Body of pancreas (tissue), 4 donors: ENCODE results near the gene PEX14. TPM values are rescaled to one million over a fixed set of nuclear protein-coding genes. Genes with fewer than 3 reads are reported as not detected.

ENCODE experiments used
- ATAC-seq: fragments of 150-250 bp; one replicate; pipeline ENCODE4 v1.9.1; 2016
- DNase-seq, 4 donors: peaks; one replicate each; pipeline ENCODE4 v3.0.0-alpha.2; 2019
- H3K27ac ChIP-seq, 4 donors: fragments of 200-600 bp; sonication (generic); 1 replicate in 3 of 4; 2 replicates in 1 of 4; pipeline versions ENCODE4 v1.5.1 to v1.6.1; 2016 to 2019; ENCODE audit warnings: mild to moderate bottlenecking in 1 of 4, mixed read lengths in 1 of 4, moderate library complexity in 1 of 4
- H3K27me3 ChIP-seq, 2 donors: fragments of 200-600 bp; sonication (generic); one replicate each; pipeline ENCODE4 v1.6.0; 2016; ENCODE audit warnings: mild to moderate bottlenecking in 1 of 2
- H3K36me3 ChIP-seq, 2 donors: fragments of 200-600 bp; sonication (generic); replicated peaks in 1 of 2; 2 replicates each; pipeline ENCODE4 v1.5.1; 2016; ENCODE audit warnings: low read depth in 2 of 2; ENCODE audit not compliant: insufficient read depth in 1 of 2
- H3K4me1 ChIP-seq: fragments of 200-600 bp; sonication (generic); one replicate; pipeline ENCODE4 v1.6.0; 2016
- H3K4me3 ChIP-seq, 2 donors: fragments of 200-600 bp; sonication (generic); 1 replicate in 1 of 2; 2 replicates in 1 of 2; pipeline ENCODE4 v1.5.1; 2016 to 2019
- H3K9me3 ChIP-seq, 3 donors: fragments of 200-600 bp; sonication (generic); 1 replicate in 2 of 3; 2 replicates in 1 of 3; pipeline ENCODE4 v1.5.1; 2016
- POLR2A ChIP-seq, 3 donors: fragments of 450-650 bp; IDR thresholded peaks; one replicate each; pipeline ENCODE4 v1.6.1; 2016; ENCODE audit warnings: antibody characterized with exemption in 3 of 3, mild to moderate bottlenecking in 2 of 3
- WGBS, 2 donors: methylation state at CpG; one replicate each; pipeline ENCODE4 v1.1.5; 2017; 5-methylcytosine and 5-hydroxymethylcytosine counted together
- intact Hi-C: fragments of 100-400 bp; cut with DNase I; formaldehyde crosslinking; loops from one replicate; pipeline ENCODE4 v1.15.1; 2023
- total RNA-seq, 2 donors: library from RNA; depleted of rRNA; stranded (reverse); fragments of >200 nt; gene quantifications; one replicate each; pipeline ENCODE4 v1.1.0, GENCODE V29; 2016
- TF ChIP-seq, protein P1 (sequence below), 7 experiments: fragments of 450-650 bp in 4 of 7; fragments of 200-600 bp in 3 of 7; sonication (generic) in 3 of 7; IDR thresholded peaks; one replicate each; pipeline ENCODE4 v1.5.1; 2016 to 2019; ENCODE audit warnings: antibody characterized with exemption in 7 of 7

The PEX14 gene
- total RNA-seq, 2 donors from 2014 or later = 8.6 to 8.8 TPM

DNA sequence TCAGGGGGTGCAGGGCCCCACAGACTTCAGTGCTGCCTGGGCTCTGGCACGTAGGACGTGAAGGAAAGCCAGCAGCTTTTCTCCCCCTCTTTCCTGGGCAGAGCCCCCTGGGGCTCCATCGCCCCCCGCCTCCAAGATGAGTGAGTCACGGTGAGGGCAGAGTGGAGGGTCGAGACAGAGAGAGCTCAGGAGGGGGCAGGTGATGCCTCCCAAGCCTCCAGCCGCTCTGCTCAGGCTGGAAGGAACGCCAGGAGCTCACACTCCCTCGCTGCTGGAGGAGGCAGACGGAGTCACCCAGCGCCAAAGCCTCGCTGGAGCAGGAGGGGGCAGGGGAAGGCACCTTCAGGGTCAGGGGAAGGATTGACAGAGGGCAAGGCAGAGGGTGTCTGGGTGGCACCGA lies 202.2 kb downstream of the PEX14 start:
- TF ChIP-seq, protein P1, sequence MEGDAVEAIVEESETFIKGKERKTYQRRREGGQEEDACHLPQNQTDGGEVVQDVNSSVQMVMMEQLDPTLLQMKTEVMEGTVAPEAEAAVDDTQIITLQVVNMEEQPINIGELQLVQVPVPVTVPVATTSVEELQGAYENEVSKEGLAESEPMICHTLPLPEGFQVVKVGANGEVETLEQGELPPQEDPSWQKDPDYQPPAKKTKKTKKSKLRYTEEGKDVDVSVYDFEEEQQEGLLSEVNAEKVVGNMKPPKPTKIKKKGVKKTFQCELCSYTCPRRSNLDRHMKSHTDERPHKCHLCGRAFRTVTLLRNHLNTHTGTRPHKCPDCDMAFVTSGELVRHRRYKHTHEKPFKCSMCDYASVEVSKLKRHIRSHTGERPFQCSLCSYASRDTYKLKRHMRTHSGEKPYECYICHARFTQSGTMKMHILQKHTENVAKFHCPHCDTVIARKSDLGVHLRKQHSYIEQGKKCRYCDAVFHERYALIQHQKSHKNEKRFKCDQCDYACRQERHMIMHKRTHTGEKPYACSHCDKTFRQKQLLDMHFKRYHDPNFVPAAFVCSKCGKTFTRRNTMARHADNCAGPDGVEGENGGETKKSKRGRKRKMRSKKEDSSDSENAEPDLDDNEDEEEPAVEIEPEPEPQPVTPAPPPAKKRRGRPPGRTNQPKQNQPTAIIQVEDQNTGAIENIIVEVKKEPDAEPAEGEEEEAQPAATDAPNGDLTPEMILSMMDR (IDR thresholded peaks at IDR 0.05) = no peak
- no peak for TF ChIP-seq POLR2A (IDR thresholded peaks at IDR 0.05)
- Histone ChIP-seq H3K27ac (peak overlapping the region in 1 of 4 donors; percentile 2), H3K4me1 (peaks cover 77% of the 10 kb centered on the region), H3K9me3 (no peaks in the 10 kb centered on the region), H3K27me3 (no peaks in the 10 kb centered on the region), H3K4me3 (no peak overlapping the region), H3K36me3 (no peaks in the 10 kb centered on the region)
- intact Hi-C loops = no loop called here
- no peak for DNase-seq
- 69 to 81% methylated on average over 13 of the region's 13 CpGs for WGBS, 2 donors
- ATAC-seq = no peak

DNA sequence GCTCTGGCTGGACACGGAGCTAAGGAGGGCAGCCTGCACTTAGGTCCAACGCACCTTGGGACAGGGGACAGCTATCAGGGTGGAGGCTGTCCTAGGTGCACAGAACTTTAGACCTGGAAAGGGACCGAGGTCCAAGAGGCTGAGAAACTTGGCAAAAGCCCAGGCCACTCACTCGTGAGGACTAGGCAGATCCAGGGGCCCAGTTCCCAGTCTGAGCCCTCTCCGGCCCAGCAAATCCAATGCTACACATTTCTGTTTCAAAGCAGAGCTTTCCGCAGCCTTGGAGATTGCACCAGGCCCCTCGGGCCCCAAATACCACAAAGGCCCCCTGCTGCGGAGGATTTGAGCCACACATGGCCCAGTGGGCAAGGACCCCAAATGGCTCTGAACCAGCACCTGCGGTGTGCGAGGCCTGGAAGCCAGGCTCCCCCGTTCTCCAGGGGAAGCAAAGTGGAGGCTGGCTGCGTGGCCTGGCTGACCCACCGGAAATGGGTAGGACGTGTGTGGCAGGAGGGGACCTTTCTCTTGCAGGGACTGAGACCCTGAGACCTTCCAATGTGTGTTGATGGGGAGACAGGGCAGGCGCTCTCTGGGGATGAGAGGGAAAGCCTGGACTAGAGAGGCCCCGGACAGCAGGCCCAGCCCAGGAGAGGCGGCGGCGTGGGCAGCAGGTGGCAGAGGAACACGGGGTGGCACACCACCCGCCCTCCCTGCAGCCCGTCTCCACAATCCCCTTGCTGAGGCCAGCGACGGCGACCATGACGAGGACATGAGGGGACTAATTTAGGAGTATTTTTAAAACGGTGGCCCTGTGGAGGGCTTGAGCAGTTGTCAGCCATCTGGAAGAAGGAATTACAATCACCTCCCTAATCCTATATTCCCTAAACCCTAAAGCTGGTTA lies 203.0 kb downstream of the PEX14 start:
- ATAC-seq (no peak), DNase-seq (peak in 3 of 4 donors; percentile 50 to 73 (median 65))
- TF ChIP-seq, protein P1 (IDR thresholded peaks at IDR 0.05) = no peak
- no peak for TF ChIP-seq POLR2A (IDR thresholded peaks at IDR 0.05)
- no peak overlapping the region for H3K27ac ChIP-seq
- WGBS, 2 donors = 77% methylated on average over 21 to 25 of the region's 27 CpGs
- intact Hi-C loops = no loop called here
- no peak overlapping the region for H3K4me3 ChIP-seq
- no peaks in the 10 kb centered on the region for H3K27me3 ChIP-seq
- H3K36me3 ChIP-seq = no peaks in the 10 kb centered on the region
- no peaks in the 10 kb centered on the region for H3K9me3 ChIP-seq
- H3K4me1 ChIP-seq = peaks cover 82% of the 10 kb centered on the region

DNA sequence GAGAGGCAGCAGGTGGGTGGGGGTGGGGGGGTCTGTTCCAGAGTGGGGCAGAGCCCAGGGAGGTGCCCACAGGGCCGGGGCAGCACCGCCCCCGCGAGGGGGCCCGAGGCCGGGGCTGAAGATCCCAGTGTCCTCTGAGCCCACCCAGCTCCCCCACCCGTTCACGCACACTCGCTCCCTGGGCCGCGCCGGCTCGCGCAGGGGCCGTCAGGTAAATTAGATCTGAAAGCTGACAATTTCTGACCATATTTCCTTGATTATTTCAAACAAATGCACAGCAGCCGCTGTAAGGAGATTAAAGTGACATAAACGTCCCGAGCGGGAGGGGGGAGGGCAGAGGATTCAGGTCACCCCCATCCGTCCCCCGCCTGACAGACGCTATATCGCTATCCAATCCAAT lies 203.7 kb downstream of the PEX14 start:
- Histone ChIP-seq H3K27me3 (no peaks in the 10 kb centered on the region), H3K36me3 (no peaks in the 10 kb centered on the region), H3K4me1 (peaks cover 87% of the 10 kb centered on the region), H3K27ac (no peak overlapping the region), H3K9me3 (no peaks in the 10 kb centered on the region), H3K4me3 (no peak overlapping the region)
- TF ChIP-seq POLR2A (IDR thresholded peaks at IDR 0.05) = no peak
- TF ChIP-seq, protein P1 (IDR thresholded peaks at IDR 0.05) = no peak
- no peak for DNase-seq
- 88 to 90% methylated on average over 8 to 23 of the region's 23 CpGs for WGBS, 2 donors
- no peak for ATAC-seq
- intact Hi-C loops = no loop called here

DNA sequence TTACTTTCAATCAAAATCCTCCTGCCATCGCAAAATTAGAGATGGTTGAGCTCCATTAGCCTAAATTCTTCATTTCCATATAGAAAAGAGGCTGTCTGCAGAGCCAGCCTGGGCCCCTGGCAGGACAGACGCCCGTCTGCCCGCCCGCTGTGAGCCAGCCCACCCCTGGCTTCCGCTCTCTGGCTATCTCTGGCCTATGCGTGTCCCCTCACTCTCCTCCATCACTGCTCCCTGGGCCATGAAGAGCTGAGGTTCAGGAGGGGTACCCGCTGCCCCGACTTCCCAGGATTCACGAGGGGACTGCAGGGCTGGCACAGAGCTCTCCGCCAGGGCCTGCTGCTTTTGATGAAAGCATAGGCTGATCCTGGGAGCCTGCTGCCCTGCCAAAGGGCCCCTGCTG lies 204.1 kb downstream of the PEX14 start:
- WGBS, 2 donors = 89 to 93% methylated on average over 7 to 11 of the region's 11 CpGs
- TF ChIP-seq, protein P1 (IDR thresholded peaks at IDR 0.05) = no peak
- no peak for TF ChIP-seq POLR2A (IDR thresholded peaks at IDR 0.05)
- DNase-seq (no peak), ATAC-seq (no peak)
- Histone ChIP-seq H3K36me3 (no peaks in the 10 kb centered on the region), H3K27ac (no peak overlapping the region), H3K4me1 (peaks cover 91% of the 10 kb centered on the region), H3K27me3 (no peaks in the 10 kb centered on the region), H3K4me3 (no peak overlapping the region), H3K9me3 (no peaks in the 10 kb centered on the region)
- intact Hi-C loops = no loop called here
